Measurements from ENCODE around the gene LRRC37B.
"Not testable (repeated sequence)": the region's sequence is repeated elsewhere in the genome, so short reads cannot be mapped to it uniquely, and the experiment has no call there.

The LRRC37B gene

DNA sequence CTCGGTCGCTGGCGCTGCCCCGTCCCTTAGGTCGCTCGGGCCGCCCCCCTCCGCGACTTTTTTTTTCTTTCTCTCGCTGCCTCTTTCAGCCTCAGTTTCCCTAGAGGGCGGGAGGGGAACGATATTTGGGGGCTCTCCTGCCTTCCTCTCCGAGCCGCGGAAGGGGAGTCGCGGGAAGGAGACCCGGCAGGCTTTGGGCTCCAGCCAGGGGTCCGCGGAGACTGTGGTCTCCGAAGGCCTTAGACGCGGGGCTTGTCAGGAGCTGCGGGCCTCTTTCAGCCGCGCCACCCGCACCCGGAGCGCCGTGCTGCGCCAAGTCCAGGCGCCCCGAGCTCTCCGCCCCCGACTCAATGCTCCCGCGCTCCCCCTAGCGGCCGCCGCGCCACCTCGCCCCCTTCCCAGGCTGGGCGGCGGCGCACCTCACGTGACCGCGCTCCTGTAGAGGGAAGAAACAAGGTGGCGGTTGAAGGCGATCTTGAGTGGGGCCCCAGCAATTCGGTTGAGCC is at the start of gene LRRC37B:
TSS of gene LRRC37B (plus strand) at position 427 of the 506 bp plus-strand sequence. CDS start 14,010 bp downstream, outside the sequence.
- peak; percentile 97 for DNase-seq

DNA sequence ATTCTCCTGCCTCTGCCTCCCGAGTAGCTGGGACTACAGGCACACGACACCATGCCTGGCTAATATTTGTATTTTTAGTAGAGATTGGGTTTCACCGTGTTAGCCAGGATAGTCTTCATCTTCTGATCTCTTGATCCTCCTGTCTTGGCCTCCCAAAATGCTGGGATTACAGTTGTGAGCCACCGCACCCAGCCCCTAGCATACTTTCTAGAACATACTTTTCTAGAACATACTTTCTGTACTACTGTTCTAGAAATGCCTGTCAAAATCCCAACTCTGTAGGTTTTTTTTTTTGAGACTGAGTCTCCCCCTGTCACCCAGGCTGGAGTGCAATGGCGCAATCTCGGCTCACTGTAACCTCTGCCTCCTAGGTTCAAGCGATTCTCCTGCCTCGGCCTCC is 43.1 kb upstream of the LRRC37B start:
- not testable (repeated sequence) for DNase-seq

DNA sequence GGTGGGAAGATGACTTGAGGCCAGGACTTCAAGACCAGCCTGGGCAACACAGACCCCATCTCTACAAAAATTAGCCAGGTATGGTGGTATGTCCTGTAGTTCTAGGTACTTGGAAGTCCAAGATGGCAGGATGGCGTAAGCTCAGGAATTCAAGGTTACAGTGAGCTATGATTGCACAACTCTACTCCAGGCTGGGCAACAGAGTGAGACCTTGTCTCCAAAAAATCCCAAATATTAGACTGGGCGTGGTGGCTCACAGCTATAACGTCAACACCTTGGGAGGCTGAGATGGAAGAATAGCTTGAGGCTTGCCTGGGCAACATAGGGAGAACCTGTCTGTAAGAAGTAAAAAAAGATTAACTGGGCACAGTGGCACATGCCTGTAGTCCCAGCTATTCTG is 39.5 kb upstream of the LRRC37B start:
- DNase-seq = no peak

DNA sequence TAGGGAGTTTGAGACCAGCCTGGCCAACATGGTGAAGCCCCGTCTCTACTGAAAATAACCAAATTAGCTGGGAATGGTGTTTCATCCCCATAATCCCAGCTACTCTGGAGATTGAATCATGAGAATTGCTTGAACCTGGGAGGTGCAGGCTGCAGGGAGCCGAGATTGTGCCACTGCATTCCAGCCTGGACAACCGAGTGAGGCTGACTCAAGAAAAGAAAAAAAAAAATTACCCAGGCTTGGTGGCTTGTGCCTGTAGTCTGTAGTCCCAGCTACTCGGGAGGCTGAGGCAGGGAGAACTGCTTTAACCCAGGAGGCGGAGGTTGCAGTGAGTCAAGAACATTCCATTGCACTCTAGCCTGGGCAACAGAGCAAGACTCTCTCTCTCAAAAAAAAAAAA is 36.8 kb upstream of the LRRC37B start:
- DNase-seq = not testable (repeated sequence)

DNA sequence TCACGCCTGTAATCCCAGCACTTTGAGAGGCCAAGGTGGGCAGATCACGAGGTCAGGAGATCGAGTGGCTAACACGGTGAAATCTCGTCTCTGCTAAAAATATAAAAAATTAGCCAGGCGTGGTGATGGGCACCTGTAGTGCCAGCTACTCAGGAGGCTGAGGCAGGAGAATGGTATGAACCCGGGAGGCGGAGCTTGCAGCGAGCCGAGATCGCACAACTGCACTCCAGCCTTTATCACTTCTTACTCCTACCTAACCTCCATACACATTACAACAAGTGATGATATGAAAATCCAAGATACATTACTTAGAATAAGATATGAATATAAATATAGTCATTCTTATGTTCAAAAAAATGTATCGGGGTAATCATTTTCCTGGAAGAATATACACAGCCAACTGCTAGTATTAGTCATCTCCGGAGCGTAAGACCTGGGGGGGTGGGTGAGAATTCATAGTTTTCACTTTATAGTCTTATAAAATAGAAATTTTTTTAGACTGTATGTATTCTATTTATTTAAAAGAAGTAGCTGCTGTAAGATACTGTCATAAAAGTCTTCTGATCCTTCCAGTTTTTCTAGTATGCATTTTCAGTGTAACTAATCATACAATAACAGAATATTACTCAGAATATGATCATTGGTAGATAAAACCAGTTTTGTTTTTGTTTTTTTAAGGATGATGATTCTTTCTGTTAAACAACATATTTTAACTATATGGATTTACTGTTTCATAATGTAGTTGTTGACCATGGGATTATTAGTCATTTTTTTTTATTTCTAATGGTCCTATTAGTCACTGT is 32.7 kb upstream of the LRRC37B start:
- DNase-seq = not testable (repeated sequence)

DNA sequence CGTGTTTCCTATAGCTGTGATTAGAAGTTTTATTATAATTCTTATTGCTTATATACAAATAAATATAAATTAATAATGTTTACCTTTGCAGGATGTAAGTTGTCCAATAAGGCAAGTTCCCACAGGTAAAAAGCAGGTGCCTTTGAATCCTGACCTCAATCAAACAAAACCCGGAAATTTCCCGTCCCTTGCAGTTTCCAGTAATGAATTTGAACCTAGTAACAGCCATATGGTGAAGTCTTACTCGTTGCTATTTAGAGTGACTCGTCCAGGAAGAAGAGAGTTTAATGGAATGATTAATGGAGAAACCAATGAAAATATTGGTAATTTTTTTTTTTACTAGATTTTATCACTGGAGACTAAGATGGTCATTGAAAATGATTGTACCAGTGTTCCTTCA is 31.8 kb upstream of the LRRC37B start:
- not testable (repeated sequence) for DNase-seq

DNA sequence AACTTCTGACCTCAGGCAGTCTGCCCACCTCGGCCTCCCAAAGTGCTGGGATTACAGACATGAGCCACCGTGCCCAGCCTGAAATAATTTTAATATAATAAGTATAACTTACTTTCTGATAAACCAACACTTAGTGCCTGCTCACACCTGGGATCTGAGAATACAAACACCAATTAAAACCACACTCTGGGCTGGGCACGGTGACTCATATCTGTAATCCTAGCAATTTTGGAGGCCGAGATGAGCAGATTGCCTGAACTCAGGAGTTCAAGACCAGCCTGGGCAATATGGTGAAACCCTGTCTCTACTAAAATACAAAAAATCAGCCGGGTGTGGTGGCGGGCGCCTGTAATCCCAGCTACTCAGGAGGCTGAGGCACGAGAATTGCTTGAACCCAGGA is 15.4 kb upstream of the LRRC37B start:
- DNase-seq = not testable (repeated sequence)

DNA sequence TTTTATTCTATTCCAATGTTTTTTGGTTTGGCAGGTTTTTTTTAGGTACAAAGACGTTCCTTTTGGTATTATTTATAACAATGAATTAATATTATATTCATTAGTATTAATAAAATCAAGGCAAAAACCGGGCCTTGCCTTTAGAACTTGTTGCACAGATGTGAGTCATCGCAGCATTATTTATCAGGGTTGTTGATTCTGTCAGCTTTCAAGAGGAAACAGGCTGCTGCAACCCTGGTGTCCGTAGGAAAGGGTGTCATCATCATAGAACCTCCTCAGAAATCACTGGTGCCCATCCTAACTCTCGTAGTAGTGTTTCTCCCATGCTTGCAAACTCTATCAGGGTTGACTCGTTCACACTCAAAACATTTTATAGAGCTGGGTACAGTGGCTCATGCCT is 10.2 kb upstream of the LRRC37B start:
- DNase-seq = no peak

DNA sequence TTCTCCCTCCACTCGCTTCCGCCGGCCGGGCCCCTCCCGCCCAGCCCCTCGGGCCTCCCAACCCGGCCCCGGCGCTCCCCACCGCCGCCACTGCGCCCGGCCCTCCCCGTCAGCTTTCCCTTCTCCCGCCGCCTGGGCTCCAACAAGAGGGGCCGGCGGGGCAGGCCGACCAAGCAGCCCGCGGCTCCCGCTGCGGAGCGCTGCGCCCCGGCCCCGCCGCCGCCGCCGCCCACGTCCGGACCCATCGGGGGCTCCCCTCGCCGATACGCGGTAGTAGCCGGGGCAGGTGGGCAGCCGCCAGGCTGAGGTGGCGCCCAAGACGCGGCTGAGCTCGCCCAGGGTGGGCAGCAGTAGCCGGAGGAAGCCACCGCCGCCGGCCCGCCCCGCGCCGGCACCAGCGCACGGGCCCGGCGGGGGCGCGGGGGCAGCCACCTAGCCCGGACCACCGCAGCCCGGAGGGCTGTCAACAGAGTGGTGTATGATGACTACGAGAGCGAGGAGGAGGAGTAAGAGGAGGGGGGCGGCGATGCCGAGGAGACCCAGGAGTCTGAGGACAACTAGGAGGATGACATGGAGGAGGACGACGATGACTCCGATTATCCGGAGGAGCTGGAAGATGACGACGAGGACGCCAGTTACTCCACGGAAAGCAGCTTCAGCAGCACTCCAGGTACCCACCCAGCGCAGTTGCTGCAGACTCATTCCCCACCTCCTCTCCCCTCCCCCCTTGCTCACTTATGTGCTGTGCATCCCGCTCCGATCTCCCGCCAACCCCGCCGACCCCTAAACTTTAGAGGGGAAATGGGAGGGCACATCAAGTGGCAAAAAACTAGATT is 498 bp downstream of the LRRC37B start:
- peak; percentile 72 for DNase-seq

DNA sequence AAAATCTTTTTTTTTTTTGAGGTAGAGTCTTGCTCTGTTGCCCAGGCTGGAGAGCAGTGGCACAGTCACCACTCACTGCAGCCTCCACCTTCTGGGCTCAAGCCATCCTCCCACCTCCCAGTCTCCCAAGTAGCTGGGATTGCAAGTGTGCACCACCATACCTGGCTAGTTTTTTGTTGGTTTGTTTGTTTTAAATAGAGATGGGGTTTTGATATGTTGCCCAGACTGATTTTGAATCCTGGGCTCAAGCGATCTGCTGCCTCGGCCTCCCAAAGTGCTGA is 2.0 kb downstream of the LRRC37B start:
- no peak for DNase-seq

DNA sequence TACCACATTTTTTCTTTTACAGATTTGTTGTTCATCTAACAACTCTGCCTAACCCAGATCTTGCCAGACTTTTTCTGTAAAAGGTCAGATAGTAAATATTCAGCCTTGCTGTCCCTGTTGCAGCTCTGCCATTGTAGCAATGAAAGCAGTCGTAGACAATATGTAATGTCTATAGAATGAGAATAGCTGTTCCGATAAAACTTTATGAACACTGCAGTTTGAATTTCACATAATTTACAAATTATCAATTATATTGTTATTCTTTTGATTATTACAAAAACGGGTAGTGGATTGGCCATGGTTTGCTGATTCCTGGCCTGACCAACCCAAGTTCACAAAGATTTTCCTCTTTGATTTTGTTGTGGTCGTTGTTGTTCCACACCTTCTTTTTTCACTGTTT is 2.9 kb downstream of the LRRC37B start:
- no peak for DNase-seq

DNA sequence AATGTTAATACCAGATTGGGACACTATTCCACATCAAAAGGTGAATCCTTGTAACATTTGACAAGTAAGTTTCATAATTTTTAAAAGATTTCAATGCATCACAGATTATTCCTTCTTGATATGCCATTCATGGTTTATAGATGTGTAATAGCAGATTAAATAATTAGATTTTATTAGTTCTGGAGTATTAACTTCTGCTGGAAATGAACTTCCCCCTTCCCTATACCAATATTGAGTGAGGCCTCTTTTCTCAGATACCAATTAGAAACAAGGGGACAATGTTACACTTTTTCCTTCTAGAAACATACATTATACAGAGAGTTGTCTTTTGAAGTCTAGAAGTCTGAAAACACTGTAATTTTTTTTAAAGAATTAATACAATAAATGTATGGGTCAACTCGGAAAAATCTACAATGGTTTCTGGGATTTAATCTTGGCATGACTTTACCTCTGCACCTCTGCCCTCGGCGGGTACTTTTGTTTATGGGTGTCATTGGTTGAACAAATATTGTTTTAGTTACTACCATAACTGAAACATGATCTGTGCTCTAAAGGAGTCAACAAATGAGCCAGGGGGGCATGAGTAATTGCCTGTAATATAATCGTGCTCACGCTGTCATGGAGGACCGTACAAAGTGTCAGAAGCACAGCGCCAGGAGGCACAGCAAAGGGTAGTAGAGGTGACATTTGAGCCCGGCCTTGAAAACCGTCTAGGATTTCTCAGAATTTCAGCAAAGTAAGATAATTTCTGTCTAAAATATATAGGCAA is 8.2 kb downstream of the LRRC37B start:
- DNase-seq = no peak

DNA sequence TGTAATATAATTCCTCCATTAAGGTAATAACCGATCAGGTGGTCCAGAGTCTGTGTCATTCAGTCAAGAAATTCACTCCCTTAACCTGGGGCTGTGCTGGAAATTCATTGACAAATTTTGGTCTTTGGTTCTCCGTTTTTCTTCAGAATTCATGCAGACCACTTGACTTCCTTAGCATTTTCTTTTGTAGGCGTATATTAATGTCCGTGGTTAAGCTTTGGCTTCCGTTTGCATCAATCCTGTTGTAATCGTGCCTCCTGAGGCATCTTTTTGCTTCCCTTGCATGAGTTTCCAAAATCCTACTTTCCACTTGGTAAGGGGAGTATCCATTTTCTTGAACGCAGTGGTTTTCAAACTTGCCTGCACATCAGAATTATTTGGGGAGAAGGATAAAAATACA is 9.0 kb downstream of the LRRC37B start:
- no peak for DNase-seq

DNA sequence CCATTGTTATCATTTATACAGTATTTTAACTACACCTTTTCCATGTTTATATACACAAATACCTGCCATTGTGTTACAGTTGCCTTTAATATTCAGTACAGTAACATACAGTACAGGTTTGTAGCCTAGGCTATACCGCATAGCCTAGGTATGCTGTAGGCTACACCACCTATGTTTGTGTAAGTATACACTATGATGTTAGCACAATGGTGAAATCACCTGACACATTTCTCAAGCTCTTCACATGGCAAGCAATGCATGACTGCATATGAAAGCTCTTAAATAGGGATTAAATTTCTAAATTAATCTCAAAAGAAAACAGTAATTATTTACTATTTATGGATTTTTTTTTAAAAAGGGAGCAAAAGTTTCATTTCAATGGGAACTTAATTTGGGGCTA is 12.0 kb downstream of the LRRC37B start:
- no peak for DNase-seq

DNA sequence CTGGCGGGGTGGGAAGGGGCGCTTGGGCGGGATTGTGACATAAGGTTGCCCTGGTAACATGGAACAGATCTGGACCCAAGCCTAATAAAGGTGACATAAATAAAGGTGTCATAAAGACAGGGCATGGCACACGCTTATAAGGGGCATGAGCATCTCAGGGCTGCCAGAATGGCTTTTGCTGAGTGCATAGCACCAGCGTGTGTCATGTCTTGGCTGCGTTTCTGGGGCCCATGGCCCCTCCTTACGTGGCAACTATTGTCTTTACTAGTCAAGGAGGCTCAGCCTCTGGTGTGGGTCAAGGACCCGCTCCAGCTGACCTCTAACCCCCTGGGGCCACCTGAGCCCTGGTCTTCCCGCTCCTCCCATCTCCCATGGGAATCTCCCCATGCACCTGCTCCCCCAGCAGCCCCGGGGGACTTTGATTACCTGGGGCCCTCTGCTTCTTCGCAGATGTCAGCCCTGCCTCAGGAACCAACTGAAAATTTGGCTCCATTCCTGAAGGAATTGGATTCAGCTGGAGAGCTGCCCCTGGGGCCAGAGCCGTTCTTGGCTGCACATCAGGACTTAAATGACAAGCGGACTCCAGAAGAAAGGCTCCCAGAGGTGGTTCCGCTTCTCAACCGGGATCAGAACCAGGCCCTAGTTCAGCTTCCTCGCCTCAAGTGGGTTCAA is 13.9 kb downstream of the LRRC37B start:
- no peak for DNase-seq

DNA sequence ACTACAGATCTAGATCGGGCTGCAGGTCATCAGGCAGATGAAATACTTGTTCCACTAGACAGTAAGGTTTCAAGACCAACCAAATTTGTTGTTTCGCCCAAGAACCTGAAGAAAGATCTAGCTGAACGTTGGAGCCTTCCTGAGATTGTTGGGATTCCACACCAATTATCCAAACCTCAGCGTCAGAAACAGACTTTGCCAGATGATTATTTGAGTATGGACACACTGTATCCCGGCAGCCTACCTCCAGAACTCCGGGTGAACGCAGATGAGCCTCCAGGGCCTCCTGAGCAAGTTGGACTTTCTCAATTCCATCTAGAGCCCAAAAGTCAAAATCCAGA is 14.4 kb downstream of the LRRC37B start:
- no peak for DNase-seq

DNA sequence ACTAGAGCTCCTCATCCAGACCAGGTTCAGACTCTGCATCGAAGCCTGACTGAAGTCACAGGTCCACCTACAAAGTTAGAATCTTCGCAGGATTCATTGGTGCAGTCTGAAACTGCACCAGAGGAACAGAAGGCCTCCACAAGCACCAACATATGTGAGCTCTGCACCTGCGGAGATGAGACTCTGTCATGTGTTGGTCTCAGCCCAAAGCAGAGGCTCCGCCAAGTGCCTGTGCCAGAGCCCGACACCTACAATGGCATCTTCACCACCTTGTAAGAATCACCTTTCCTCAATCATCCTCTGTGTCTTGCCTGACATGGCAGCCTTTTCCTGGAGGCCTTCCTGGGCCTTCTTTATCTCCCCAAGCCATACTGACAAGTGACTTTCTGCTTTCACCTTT is 15.4 kb downstream of the LRRC37B start:
- DNase-seq = not testable (repeated sequence)

DNA sequence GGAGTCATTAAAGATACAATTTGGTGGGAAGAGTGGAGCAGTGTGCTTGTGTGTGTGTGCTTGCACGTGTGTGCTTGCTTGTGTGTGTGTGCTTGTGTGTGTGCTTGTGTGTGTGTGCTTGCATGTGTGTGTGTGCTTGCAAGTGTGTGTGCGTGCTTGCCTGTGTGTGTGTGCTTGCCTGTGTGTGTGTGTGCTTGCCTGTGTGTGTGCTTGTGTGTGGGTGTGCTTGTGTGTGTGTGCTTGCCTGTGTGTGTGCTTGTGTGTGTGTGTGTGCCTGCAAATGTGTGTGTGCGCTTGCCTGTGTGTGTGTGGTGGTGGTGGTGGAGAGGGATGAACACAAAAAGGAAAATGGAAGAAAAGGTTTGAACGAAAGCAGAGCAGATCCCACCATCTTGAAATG is 20.1 kb downstream of the LRRC37B start:
- DNase-seq = not testable (repeated sequence)

DNA sequence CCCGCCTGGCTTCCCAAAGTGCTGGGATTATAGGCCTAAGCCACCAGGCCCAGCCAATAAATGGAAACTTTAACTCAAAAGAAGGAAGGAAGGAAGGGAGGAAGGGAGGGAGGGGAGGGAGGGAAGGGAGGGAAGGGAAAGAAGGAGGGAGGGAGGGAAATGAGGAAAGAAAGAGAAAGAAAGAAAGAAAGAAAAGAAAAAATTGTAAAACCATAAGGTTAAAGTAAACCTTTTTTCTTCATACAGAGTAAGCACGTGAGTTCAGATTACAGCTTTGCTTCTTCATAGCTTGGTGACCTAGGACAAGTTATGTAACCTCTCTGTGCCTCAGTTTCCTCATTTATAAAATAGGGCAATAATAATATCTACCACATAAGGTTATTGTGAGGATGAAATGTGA is 26.0 kb downstream of the LRRC37B start:
- DNase-seq = no peak

DNA sequence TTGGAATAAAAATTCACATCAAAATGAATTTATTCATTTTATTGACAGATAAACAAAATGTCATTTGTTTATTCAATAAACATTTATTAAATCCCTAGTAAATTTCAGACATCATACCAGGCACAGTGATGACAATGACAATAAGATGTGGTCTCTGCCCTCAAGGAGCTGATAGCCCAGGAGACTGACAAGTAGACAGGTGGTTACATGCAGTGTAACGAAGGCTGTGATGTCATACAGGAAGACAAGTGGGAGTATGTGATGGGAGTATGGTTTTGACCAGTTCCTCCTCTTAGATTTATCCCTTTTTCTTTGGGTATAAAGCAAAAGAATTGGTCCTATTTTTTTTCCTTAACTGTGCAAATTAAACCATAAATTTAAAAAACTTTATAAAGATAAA is 26.6 kb downstream of the LRRC37B start:
- DNase-seq = not testable (repeated sequence)

DNA sequence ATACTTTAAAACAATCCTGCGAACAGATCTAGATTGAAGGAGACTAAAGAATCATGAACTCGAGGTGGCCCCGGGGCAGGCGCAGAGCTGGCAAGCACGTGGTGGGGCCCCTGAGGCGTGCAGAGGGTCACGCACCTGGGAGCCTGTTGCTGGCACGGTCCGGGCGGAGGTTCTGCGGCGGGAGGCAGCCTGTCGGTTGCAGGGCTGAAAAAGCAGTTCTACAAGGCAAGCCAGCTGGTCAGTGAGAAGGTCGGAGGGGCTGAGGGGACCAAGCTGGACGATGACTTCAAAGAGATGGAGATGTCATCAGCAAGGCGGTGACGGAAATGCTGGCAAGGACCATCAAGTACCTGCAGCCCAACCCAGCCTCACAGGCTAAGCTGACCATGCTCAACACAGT is 33.1 kb downstream of the LRRC37B start:
- not testable (repeated sequence) for DNase-seq

DNA sequence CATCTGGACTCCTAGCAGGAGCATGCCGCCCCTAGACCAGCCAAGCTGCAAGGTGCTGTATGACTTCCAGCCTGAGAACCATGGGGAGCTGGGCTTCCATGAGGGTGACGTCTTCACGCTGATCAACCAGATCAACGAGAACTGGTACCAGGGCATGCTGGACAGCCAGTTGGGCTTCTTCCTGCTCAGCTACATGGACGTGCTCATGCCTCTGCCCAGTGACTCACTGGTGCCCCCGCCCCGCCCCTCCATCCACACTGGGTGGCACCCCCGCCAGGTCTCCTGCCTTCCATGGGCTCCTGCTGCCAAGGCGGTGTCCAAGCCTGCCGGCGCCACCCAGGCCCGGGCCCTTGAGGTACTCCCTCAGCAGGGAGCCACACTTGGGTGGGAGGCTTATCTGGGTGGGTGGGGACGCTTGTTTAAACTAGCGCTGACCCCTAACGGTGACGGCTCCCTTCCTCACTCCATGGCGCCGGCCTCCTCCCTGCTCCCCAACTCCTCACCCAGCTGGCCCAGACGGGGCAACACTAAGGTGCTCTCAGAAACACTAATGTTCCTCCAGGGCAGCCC is 34.2 kb downstream of the LRRC37B start:
- not testable (repeated sequence) for DNase-seq
